Spleen (tissue), 7 donors: ENCODE measurements around the gene AIRE.

Experiments
- CTCF ChIP-seq, 11 experiments: fragments of 200-600 bp in 7 of 11; fragments of 450-650 bp in 4 of 11; sonication (generic) in 4 of 11; IDR thresholded peaks in 8 of 11; conservative IDR thresholded peaks in 3 of 11; 1 replicate in 7 of 11; 2 replicates in 4 of 11; pipeline versions ENCODE4 v1.4.0 to v1.8.0; 2016 to 2021; ENCODE audit warnings: antibody characterized with exemption in 11 of 11, inconsistent platforms in 4 of 11, mild to moderate bottlenecking in 1 of 11
- POLR2AphosphoS5 ChIP-seq, 3 donors: sonication (generic); formaldehyde crosslinking; IDR thresholded peaks; one replicate each; pipeline ENCODE4 v1.5.1; 2017; ENCODE audit warnings: antibody characterized with exemption in 3 of 3
- donor health status: DM: no; HTN: no; CAD: no; lungs with moderate emphysema.
- donor health status: DM: no; HTN: no; CAD: no.
- donor health status: DM: no; HTN: no; CAD: no.

DNA sequence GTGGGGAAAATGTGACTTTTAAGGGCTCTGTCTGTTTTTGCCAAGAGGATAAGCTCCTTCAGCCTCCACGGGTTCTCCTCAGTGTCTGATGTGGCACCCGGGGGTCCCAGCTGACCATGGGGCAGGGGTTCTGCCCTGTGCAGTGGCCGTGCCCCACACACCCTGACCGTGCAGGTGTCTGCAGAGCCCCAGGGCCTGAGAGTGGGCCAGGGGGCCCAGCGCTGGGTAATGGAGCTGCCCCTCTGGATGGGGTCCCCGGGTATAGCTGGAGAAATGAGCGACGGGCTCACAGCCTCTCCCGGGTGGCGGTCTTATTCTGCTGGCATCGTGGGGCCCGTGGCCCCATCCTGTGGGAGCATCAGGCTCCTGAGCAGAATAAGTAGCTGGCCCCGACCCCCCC, 11.2 kb downstream of the AIRE start:
- TF ChIP-seq POLR2AphosphoS5 (IDR thresholded peaks at IDR 0.05) (no peak), CTCF (IDR thresholded peaks at IDR 0.05 in 8 of 11, conservative IDR thresholded peaks at IDR 0.05 in 3 of 11) (no peak)
